Karpas-422 (cell line): ENCODE results near the gene SWT1. TPM values are rescaled to one million over a fixed set of nuclear protein-coding genes. Genes with fewer than 3 reads are reported as not detected.
"Not testable (repeated sequence)": the region's sequence is repeated elsewhere in the genome, so short reads cannot be mapped to it uniquely, and the experiment has no call there.

Experiments used
- DNase-seq: peaks from one replicate; pipeline ENCODE4 v3.0.0-alpha.2; 2015
- H2AFZ ChIP-seq: fragments of 200-600 bp; sonication (generic); 2 replicates; pipeline ENCODE4 v1.6.1; 2014; ENCODE audit warnings: antibody characterized with exemption, low read length, mixed read lengths
- H3K27ac ChIP-seq: fragments of 200-600 bp; sonication (generic); 2 replicates; pipeline ENCODE4 v1.5.1; 2014; ENCODE audit warnings: mild to moderate bottlenecking, low read length, moderate library complexity
- H3K27me3 ChIP-seq: fragments of 200-600 bp; sonication (generic); 2 replicates; pipeline ENCODE4 v1.6.1; 2014; ENCODE audit warnings: low read length, mixed read lengths
- H3K36me3 ChIP-seq: fragments of 200-600 bp; sonication (generic); 2 replicates; pipeline ENCODE4 v1.6.1; 2014; ENCODE audit warnings: low read length, mixed read lengths; ENCODE audit not compliant: insufficient read depth
- H3K4me1 ChIP-seq: fragments of 200-600 bp; sonication (generic); 2 replicates; pipeline ENCODE4 v1.6.1; 2014; ENCODE audit warnings: mild to moderate bottlenecking, low read length, mixed read lengths
- H3K4me2 ChIP-seq: fragments of 200-600 bp; sonication (generic); 2 replicates; pipeline ENCODE4 v1.6.1; 2014; ENCODE audit warnings: low read length, low read depth, mild to moderate bottlenecking; ENCODE audit not compliant: poor library complexity, severe bottlenecking
- H3K4me3 ChIP-seq: fragments of 200-600 bp; sonication (generic); 2 replicates; pipeline ENCODE4 v1.5.1; 2014; ENCODE audit warnings: mild to moderate bottlenecking, antibody characterized with exemption, low read length, mixed read lengths
- H3K79me2 ChIP-seq: fragments of 200-600 bp; sonication (generic); 2 replicates; pipeline ENCODE4 v1.6.1; 2014; ENCODE audit warnings: mild to moderate bottlenecking, low read length, mixed read lengths
- H3K9ac ChIP-seq: fragments of 200-600 bp; sonication (generic); 2 replicates; pipeline ENCODE4 v1.6.0; 2014; ENCODE audit warnings: low read length
- H3K9me2 ChIP-seq: fragments of 200-600 bp; sonication (generic), shearing (Covaris generic); replicated peaks from 2 replicates; pipeline ENCODE4 v1.6.0; 2014; ENCODE audit warnings: mild to moderate bottlenecking, low read length, moderate library complexity; ENCODE audit not compliant: insufficient read depth
- H3K9me3 ChIP-seq: fragments of 300-700, 200-600 bp; sonication (generic); 2 replicates; pipeline ENCODE4 v1.6.1; 2014; ENCODE audit warnings: low read length, mixed read lengths
- H4K20me1 ChIP-seq: fragments of 200-600 bp; sonication (generic); 2 replicates; pipeline ENCODE4 v1.6.1; 2014; ENCODE audit warnings: mild to moderate bottlenecking, antibody characterized with exemption, low read length, low read depth; ENCODE audit not compliant: insufficient read depth
- total RNA-seq: library from RNA; depleted of rRNA; stranded (reverse); fragments of >200 nt; shearing (Covaris generic); gene quantifications from 2 replicates; pipeline ENCODE4 v1.2.3, GENCODE V29; 2014; ENCODE audit warnings: low replicate concordance

The SWT1 gene
- total RNA-seq, 1 experiment from 2014 or later = 1.8 TPM

- H4K20me1 ChIP-seq, H3K9me3 ChIP-seq, H3K4me2 ChIP-seq, H2AFZ ChIP-seq, H3K9me2 ChIP-seq, H3K27me3 ChIP-seq, DNase-seq, H3K36me3 ChIP-seq, H3K27ac ChIP-seq, H3K4me3 ChIP-seq, H3K9ac ChIP-seq, H3K79me2 ChIP-seq: not testable (repeated sequence)
- H3K4me1 ChIP-seq = peaks cover 14% of the 10 kb centered on the region
These were observed 164.1 kb downstream of the SWT1 start for GRCh38 chr1:185321104-185321503.

- H3K27me3 ChIP-seq, DNase-seq, H4K20me1 ChIP-seq, H3K9ac ChIP-seq, H3K4me2 ChIP-seq, H3K9me2 ChIP-seq, H3K36me3 ChIP-seq, H3K79me2 ChIP-seq, H3K27ac ChIP-seq, H2AFZ ChIP-seq, H3K9me3 ChIP-seq, H3K4me3 ChIP-seq: not testable (repeated sequence)
- peaks cover 14% of the 10 kb centered on the region for H3K4me1 ChIP-seq
These were observed 164.8 kb downstream of the SWT1 start for GRCh38 chr1:185321653-185322221.

GRCh38 chr1:185322636-185323035 is 165.7 kb downstream of the SWT1 start:
- H3K36me3 ChIP-seq = no peaks in the 10 kb centered on the region
- no peak overlapping the region for H3K9ac ChIP-seq
- no peaks in the 10 kb centered on the region for H3K27me3 ChIP-seq
- no peaks in the 10 kb centered on the region for H4K20me1 ChIP-seq
- H3K27ac ChIP-seq = no peak overlapping the region
- H3K4me2 ChIP-seq = no peak overlapping the region
- no peak overlapping the region for H3K4me3 ChIP-seq
- no peaks in the 10 kb centered on the region for H3K9me3 ChIP-seq
- DNase-seq = no peak
- no peaks in the 10 kb centered on the region for H3K79me2 ChIP-seq
- H2AFZ ChIP-seq = no peak overlapping the region
- H3K4me1 ChIP-seq = peaks cover 12% of the 10 kb centered on the region
- no peaks in the 10 kb centered on the region for H3K9me2 ChIP-seq

- H3K27ac ChIP-seq = no peak overlapping the region
- no peak for DNase-seq
- no peak overlapping the region for H2AFZ ChIP-seq
- no peaks in the 10 kb centered on the region for H3K79me2 ChIP-seq
- no peaks in the 10 kb centered on the region for H3K27me3 ChIP-seq
- no peaks in the 10 kb centered on the region for H4K20me1 ChIP-seq
- no peaks in the 10 kb centered on the region for H3K9me2 ChIP-seq
- no peaks in the 10 kb centered on the region for H3K36me3 ChIP-seq
- H3K4me1 ChIP-seq = no peaks in the 10 kb centered on the region
- no peaks in the 10 kb centered on the region for H3K9me3 ChIP-seq
- H3K4me2 ChIP-seq = no peak overlapping the region
- H3K4me3 ChIP-seq = no peak overlapping the region
- no peak overlapping the region for H3K9ac ChIP-seq
These were observed 167.2 kb downstream of the SWT1 start for GRCh38 chr1:185324118-185324517.

- no peaks in the 10 kb centered on the region for H3K4me1 ChIP-seq
- no peaks in the 10 kb centered on the region for H3K36me3 ChIP-seq
- H3K9me3 ChIP-seq = no peaks in the 10 kb centered on the region
- H3K27ac ChIP-seq = no peak overlapping the region
- H3K4me2 ChIP-seq = no peak overlapping the region
- H3K4me3 ChIP-seq = no peak overlapping the region
- no peak overlapping the region for H3K9ac ChIP-seq
- no peak overlapping the region for H2AFZ ChIP-seq
- H3K27me3 ChIP-seq = no peaks in the 10 kb centered on the region
- no peaks in the 10 kb centered on the region for H4K20me1 ChIP-seq
- H3K79me2 ChIP-seq = no peaks in the 10 kb centered on the region
- DNase-seq = no peak
- H3K9me2 ChIP-seq = no peaks in the 10 kb centered on the region
These were observed 168.4 kb downstream of the SWT1 start for GRCh38 chr1:185325413-185325812.

GRCh38 chr1:185328255-185328654 is 171.3 kb downstream of the SWT1 start:
- no peaks in the 10 kb centered on the region for H3K79me2 ChIP-seq
- H3K4me3 ChIP-seq = no peak overlapping the region
- H3K4me2 ChIP-seq = no peak overlapping the region
- H3K9me2 ChIP-seq = no peaks in the 10 kb centered on the region
- H4K20me1 ChIP-seq = no peaks in the 10 kb centered on the region
- H3K9ac ChIP-seq = no peak overlapping the region
- no peak for DNase-seq
- H3K36me3 ChIP-seq = no peaks in the 10 kb centered on the region
- H2AFZ ChIP-seq = no peak overlapping the region
- no peak overlapping the region for H3K27ac ChIP-seq
- H3K27me3 ChIP-seq = no peaks in the 10 kb centered on the region
- H3K4me1 ChIP-seq = no peaks in the 10 kb centered on the region
- no peaks in the 10 kb centered on the region for H3K9me3 ChIP-seq

GRCh38 chr1:185334182-185334581 is 177.2 kb downstream of the SWT1 start:
- DNase-seq = no peak
- Histone ChIP-seq H3K27me3 (no peaks in the 10 kb centered on the region), H3K9ac (no peak overlapping the region), H4K20me1 (no peaks in the 10 kb centered on the region), H3K9me2 (no peaks in the 10 kb centered on the region), H3K4me1 (no peaks in the 10 kb centered on the region), H3K27ac (no peak overlapping the region), H3K4me3 (no peak overlapping the region), H3K4me2 (no peak overlapping the region), H3K79me2 (no peaks in the 10 kb centered on the region), H2AFZ (no peak overlapping the region), H3K9me3 (no peaks in the 10 kb centered on the region), H3K36me3 (no peaks in the 10 kb centered on the region)

GRCh38 chr1:185337246-185337645 is 180.3 kb downstream of the SWT1 start:
- Histone ChIP-seq H3K79me2 (no peaks in the 10 kb centered on the region), H3K4me1 (no peaks in the 10 kb centered on the region), H3K27me3 (no peaks in the 10 kb centered on the region), H3K4me3 (no peak overlapping the region), H3K9me3 (no peaks in the 10 kb centered on the region), H3K9me2 (no peaks in the 10 kb centered on the region), H3K4me2 (no peak overlapping the region), H3K27ac (no peak overlapping the region), H2AFZ (no peak overlapping the region), H3K9ac (no peak overlapping the region), H3K36me3 (no peaks in the 10 kb centered on the region), H4K20me1 (no peaks in the 10 kb centered on the region)
- no peak for DNase-seq
